ENCODE measurements around the gene SBF2.
"Not testable (repeated sequence)": the region's sequence is repeated elsewhere in the genome, so short reads cannot be mapped to it uniquely, and the experiment has no call there.

SBF2 gene

DNA sequence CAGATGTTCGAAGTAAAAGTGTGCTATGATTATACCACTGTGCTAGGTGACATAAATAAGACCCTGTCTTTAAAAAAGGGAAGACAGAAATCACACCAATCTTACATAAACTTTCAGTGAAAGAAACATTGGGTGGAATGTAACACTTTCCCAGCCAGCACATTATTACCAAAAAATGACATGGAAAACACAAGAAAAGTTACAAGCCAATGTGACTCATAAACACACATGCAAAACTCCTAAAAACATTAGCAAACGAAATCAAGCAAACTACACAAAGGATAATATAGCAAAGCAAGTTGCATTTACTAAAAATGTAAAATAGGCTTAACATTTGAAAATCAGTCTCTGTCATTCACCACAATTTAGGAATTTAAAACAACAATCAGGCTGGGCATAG, 47.0 kb downstream of the SBF2 start:
- H3K4me3 ChIP-seq (ENCODE audit: control insufficient read depth, low read depth, low read length) = no peak overlapping the region
- TF ChIP-seq, protein P1, sequence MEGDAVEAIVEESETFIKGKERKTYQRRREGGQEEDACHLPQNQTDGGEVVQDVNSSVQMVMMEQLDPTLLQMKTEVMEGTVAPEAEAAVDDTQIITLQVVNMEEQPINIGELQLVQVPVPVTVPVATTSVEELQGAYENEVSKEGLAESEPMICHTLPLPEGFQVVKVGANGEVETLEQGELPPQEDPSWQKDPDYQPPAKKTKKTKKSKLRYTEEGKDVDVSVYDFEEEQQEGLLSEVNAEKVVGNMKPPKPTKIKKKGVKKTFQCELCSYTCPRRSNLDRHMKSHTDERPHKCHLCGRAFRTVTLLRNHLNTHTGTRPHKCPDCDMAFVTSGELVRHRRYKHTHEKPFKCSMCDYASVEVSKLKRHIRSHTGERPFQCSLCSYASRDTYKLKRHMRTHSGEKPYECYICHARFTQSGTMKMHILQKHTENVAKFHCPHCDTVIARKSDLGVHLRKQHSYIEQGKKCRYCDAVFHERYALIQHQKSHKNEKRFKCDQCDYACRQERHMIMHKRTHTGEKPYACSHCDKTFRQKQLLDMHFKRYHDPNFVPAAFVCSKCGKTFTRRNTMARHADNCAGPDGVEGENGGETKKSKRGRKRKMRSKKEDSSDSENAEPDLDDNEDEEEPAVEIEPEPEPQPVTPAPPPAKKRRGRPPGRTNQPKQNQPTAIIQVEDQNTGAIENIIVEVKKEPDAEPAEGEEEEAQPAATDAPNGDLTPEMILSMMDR (IDR thresholded peaks at IDR 0.05; ENCODE audit: control insufficient read depth, insufficient read depth, low read depth, low read length, missing control alignments) = no peak
- DNase-seq (ENCODE audit: low read depth) = no peak

DNA sequence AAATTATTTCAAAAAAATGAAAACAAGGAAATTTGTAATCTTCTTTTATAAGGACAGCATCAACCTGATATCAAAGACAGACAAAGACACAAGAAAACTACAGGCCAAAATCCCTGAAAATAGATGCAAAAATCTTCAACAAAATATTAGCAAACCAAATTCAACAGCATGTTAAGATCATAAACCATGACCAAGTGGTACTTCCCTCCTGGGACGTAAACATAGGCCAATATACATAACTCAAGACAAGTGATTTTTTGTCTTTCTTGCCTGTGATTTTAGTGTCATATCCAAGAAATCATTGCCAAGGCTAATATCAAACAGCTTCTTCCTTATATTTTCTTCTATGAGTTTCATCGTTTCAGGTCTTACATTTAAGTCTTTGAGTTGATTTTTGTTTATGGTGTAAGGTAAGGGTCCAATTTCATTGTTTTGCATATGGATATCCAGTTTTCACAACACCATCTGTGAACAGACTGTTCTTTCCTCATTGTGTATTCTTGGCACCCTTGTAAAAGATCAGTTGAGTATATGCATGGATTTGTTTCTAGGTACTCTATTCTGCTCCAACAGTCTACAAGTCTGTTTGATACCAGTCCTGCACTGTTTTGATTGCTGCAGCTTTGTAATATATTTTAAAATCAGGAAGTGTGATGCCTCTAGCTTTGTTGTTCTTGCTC, 50.0 kb downstream of the SBF2 start:
- H3K4me3 ChIP-seq (ENCODE audit: control insufficient read depth, low read depth, low read length) = no peak overlapping the region
- no peak for DNase-seq (ENCODE audit: low read depth)
- TF ChIP-seq, protein P1 (IDR thresholded peaks at IDR 0.05; ENCODE audit: control insufficient read depth, insufficient read depth, low read depth, low read length, missing control alignments) = no peak

- H3K4me3 ChIP-seq (ENCODE audit: control insufficient read depth, low read depth, low read length) = no peak overlapping the region
- TF ChIP-seq, protein P1 (IDR thresholded peaks at IDR 0.05; ENCODE audit: control insufficient read depth, insufficient read depth, low read depth, low read length, missing control alignments) = no peak
- DNase-seq (ENCODE audit: low read depth) = no peak
Observed at GRCh38 chr11:10236840-10237239, 57.2 kb downstream of the SBF2 start.

- TF ChIP-seq, protein P1 (IDR thresholded peaks at IDR 0.05; ENCODE audit: control insufficient read depth, insufficient read depth, low read depth, low read length, missing control alignments) = no peak
- peak; percentile 37 for DNase-seq (ENCODE audit: low read depth)
- H3K4me3 ChIP-seq (ENCODE audit: control insufficient read depth, low read depth, low read length) = no peak overlapping the region
Observed at GRCh38 chr11:10233581-10233980, 60.4 kb downstream of the SBF2 start.

GRCh38 chr11:10232756-10233155, 61.3 kb downstream of the SBF2 start:
- no peak for DNase-seq (ENCODE audit: low read depth)
- H3K4me3 ChIP-seq (ENCODE audit: control insufficient read depth, low read depth, low read length) = no peak overlapping the region
- TF ChIP-seq, protein P1 (IDR thresholded peaks at IDR 0.05; ENCODE audit: control insufficient read depth, insufficient read depth, low read depth, low read length, missing control alignments) = no peak

- not testable (repeated sequence) for DNase-seq (ENCODE audit: low read depth); H3K4me3 ChIP-seq (ENCODE audit: control insufficient read depth, low read depth, low read length)
Observed at GRCh38 chr11:10231803-10232202, 62.2 kb downstream of the SBF2 start.

DNA sequence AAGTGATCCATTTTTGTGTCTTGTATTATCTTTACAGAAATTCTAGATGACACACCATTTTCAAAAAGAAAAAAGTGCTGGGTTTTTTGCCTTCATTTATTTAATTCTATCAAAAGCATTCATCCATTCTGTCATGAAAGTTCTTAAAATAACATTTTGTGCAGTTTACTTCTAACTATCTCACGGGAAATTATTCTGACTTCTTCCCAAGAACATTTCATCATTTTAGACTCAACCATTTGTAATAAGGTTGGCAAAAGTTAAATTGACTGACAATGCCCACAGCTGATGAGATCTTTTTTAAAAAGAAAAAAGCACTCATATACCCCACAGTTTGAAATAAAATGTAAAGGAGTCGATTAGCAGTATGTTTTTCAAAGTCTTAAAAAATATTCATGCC, 68.5 kb downstream of the SBF2 start:
- DNase-seq (ENCODE audit: low read depth) = no peak
- TF ChIP-seq, protein P1 (IDR thresholded peaks at IDR 0.05; ENCODE audit: control insufficient read depth, insufficient read depth, low read depth, low read length, missing control alignments) = no peak
- no peak overlapping the region for H3K4me3 ChIP-seq (ENCODE audit: control insufficient read depth, low read depth, low read length)

Data from AG09309 (cell line).